Smooth muscle cell of the brain vasculature (primary cell): ENCODE results near the gene EVPLL.
"Not testable (repeated sequence)": the region's sequence is repeated elsewhere in the genome, so short reads cannot be mapped to it uniquely, and the experiment has no call there.

Experiments
- DNase-seq: peaks from one replicate; pipeline ENCODE4 v3.0.0-alpha.2; 2012; ENCODE audit warnings: low read depth, low spot score

The EVPLL gene

DNA sequence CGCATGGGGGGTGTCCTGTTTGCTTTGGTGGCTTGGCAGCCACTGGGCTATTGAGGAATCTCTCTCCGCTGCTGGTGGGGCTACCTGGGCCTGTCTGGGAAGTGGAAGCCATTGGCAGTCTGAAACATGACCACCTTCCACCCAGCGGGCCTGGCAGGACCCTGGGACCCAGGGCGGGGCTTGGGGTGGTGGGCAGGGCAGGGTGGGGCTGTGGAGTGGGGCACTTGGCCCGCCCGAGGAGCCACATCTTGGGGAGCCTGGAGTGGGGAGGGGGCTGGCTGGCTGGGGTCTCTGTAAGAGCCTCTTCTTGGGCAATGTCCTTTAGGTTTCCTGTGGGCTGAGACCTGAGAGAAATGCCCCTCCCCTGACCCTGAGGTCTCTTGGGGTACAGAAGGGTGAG lies 48.0 kb downstream of the EVPLL start:
- not testable (repeated sequence) for DNase-seq

GRCh38 chr17:18426639-18427038 lies 49.1 kb downstream of the EVPLL start:
- DNase-seq = not testable (repeated sequence)

DNA sequence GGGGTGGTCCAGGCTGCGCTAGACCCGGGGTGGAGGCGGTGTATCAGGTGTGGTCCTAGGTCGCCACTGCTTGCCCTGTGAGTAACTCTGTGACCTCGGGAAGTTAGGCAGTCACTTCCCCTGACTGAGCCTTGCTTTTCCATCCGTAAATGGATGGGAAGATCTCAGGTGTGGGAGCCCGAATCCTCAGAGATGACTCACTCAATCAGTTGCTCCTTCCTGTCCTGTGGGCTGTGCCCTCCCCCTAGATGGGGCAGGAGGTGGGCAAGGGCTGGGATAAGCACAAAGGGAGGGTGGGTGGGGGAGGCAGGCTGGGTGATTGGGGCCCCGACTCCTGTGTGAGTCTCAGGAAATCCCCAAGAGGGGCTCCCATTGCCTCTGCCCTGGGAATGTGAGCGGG lies 54.6 kb downstream of the EVPLL start:
- DNase-seq = not testable (repeated sequence)
